HG03442 (cell line): ENCODE data around the gene BORCS6.
A peak's percentile ranks its signal among the peaks of the same experiment; 100 is the strongest.
"Not testable (repeated sequence)": the region's sequence is repeated elsewhere in the genome, so short reads cannot be mapped to it uniquely, and the experiment has no call there.

Experiments
- ATAC-seq: cut with Tn5 transposase; IDR thresholded peaks from one replicate; pipeline ENCODE4 v1.9.1; 2021; ENCODE audit warnings: mild to moderate bottlenecking, moderate library complexity; ENCODE audit not compliant: unreplicated experiment

The BORCS6 gene

DNA sequence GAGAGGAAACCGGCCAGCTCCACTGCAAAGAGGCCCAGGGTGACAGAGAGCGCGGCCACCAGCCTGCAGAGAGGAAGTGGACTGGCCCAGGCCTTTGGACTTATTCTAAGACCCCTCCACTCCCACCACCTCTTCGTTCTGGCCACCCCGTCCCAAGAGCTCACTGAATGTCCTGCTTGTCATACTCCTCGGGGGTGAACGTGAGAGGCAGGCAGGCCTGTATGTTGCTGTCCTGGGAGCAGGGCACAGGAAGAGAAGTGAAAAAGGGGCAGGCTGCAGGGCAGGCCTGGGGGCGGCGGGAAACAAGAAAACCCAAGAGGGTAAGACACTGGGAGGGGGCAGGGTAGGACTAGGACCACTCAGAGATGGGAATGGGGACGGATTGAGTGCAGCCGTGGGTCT is 14.2 kb downstream of the BORCS6 start:
- no peak for ATAC-seq

DNA sequence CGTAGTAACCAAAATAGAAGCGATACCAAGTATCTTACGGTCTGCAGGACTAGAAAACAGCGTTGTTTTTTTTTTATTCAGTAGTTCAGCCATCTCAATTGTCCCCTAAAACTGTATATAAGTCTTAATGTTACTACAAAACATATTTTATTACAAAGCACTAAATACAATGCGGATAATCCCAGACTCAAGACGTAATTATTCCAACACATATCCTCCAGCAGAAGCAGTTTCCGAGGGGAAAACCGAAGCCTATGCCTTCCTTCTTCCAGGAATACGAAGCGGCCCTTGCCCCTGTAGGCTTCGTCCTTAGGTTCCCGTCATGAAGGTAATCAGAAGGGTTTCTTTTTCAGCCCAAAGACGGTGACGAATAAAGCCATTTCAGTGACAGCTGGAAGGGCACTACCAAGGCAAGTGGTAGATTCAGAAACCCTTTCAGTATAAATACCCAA is 16.1 kb downstream of the BORCS6 start:
- ATAC-seq, result no peak

DNA sequence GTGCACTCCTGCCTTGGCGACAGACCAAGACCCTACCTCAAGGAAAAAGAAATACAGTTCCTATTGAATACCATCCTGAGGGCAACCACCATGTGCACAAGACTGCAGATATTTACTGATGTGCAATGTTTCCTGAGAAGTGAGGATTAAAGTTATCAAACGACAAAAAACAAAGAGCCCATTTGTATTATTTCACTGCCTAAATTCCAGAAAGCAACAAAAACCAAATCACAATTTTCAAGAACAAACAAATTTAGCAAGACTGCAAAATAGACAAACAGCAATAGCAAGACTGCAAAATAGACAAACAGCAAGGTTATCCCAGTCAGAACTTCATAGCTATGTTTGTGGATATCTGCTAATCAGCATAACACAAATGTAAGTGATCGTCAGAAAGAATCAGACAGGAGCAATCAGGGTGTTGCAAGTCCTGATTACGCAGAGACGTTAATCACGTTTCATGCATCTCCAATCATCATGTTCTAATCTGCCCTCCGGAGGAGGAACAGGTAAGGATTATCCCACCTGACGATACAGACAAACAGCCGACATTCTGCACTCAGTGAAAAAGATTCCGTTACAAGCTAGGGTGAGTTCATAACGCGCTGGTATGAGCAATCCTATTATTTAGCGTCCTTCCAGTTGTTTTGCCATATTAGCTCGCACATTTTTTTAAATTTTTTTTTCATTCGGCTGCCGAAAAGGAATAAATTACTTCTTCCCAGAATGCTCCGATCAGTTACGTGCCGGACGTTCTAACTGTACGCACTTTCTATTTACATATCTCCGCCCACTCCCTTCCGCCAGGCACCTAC is 16.7 kb downstream of the BORCS6 start:
- ATAC-seq, result peak; percentile 65

DNA sequence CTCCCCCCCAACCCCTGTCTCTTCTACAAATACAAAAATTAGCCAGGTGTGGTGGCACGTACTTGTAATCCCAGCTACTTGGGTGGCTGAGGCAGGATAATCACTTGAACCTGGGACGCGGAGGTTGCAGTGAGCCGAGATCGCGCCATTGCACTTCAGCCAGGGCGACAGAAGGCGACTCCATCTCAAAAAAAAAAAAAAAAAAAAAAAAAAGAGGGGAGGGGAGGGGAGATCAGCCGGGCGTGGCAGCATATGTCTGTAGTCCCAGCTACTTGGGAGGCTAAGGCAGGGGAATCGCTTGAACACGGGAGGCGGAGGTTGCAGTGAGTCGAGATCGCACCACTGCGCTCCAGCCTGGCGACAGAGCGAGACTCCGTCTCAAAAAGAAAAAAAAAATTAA is 19.8 kb downstream of the BORCS6 start:
- ATAC-seq, result not testable (repeated sequence)

DNA sequence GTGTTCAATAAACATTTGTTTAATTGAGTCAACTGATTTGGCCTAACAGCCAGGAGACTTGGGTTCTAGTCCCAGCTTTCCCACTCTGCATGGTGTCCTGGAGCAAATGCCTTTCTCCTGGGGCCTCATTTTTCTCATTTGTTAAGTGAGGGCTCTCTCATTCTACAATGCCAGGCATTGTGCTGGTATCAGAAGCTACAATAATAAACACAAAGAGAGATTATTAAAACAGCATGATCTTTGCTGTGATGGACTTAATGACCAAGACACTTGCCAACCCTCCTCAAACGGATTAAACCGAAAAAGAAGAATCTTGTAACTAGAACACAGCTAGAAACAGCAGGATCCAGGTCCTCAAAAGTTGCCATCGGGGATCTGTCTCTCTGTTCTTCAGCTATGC is 22.5 kb downstream of the BORCS6 start:
- no peak for ATAC-seq

DNA sequence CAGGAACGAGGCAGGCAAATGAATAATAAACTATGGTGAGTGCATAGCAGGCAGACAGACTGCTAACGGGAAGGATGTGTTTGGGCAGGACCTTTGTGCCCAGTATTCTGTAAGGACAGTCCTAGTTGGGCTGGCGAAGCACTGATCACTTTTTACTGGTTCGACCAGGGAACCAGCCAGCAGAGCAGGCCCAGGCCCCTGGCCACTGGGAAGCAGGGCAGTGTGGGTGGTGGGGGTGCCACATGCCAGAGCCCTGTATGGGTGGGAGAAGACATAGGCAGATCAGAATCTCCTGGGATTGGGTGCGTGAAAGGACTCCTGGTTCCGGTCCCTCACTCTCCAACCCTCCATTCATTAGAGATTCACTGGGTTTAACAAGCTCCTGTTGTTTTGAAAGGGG is 23.2 kb downstream of the BORCS6 start:
- no peak for ATAC-seq

DNA sequence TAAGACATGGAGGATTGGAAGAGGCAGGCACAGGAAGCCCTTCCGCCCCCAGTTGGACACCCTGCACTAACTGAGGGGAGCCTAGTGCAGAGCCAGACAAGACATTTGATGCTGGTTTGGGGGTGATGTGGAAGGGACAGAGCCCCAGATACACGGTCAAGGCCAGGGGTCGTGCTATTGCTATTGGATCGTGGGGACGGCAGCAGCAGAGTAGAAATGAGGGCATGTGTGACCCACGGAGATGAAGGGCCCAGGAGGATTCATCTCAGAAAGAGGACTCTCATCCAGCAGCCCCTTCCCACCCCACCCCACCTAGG is 25.2 kb downstream of the BORCS6 start:
- no peak for ATAC-seq

DNA sequence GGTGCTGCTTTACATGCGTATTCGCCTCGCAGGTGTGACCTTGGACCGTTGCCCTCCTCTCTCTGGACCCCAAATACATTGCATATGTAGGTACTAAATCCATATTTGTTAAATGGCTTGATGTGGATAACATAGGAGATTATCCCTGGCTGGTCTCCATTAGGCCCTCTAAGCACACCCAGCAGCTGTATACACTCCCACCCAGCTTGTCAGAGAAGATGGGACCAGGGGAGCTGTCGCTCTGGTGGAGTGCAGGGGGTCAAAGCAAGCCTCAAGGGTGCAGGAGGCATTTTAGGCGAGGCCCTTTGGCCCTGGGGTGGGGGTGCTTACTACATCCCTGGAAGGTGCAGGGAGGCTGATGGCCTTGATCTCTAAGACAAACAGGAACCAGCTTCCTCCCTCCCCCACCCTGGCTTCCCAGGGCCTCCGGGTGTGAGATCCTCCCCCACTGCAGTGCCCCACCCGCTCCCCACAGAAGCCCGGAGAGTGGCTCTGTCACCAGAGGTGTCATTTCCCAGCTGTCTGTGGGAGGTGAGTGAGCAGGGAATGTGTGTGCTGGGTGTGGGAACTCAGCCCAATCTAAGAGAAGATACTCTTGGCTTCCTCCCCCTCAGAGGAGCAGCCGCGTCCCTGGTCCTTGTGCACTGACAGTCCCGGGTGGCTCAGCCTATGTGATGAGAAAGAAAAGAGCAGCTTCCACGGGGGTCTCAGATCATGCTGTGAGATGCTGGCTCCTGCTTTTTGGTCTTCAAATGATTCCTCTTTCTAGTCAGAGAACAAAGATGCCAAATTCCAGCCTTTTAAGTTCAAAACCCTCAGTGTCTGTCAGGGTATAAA is 25.8 kb downstream of the BORCS6 start:
- ATAC-seq, result no peak

DNA sequence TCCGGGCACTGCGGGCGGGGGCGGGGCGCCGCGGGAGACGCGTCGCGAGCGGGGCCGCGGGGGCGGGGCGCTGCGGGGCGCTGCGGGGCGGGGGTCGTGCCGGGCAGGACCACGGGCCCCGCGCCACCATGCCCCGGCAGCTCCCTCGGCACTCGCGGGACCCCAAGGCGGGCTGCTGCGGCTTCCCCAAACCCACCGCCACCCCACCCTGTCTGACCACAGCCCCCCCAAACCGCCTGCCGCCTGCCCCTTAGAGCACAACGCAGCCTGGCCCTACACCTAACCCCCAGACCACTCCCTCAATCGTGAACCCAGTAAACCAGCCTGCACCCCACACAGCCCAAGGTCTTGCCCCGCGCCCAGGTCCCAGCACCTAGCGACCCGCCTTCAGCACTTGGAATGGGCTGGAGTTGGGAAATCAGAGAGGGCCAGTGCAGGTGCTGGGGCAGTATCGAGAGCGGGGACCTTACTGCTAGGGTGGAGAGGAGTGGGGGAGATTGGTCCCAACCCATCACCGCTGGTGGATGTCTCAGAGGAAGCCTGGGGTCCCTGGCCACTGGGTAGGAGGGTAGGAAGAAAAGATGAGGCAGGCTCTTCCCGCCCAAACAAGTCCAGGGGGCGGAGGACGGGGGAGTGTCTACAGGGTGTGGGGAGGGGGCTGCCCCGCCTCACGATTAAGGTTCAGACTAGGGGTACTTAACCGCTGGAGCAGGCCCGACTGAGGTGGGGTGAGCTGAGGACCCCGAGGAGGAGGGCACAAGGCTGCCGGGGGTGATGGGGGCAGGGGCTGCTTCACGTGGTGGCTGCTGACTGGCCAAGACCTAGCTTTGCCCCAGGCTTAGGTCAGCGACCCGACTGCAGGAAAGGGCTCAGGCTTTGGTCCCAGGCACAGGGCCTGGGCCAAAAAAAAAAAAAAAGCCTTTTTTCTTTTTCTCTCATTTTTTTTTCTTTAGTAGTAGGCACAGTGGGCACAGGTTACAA is 26.7 kb downstream of the BORCS6 start:
- no peak for ATAC-seq

DNA sequence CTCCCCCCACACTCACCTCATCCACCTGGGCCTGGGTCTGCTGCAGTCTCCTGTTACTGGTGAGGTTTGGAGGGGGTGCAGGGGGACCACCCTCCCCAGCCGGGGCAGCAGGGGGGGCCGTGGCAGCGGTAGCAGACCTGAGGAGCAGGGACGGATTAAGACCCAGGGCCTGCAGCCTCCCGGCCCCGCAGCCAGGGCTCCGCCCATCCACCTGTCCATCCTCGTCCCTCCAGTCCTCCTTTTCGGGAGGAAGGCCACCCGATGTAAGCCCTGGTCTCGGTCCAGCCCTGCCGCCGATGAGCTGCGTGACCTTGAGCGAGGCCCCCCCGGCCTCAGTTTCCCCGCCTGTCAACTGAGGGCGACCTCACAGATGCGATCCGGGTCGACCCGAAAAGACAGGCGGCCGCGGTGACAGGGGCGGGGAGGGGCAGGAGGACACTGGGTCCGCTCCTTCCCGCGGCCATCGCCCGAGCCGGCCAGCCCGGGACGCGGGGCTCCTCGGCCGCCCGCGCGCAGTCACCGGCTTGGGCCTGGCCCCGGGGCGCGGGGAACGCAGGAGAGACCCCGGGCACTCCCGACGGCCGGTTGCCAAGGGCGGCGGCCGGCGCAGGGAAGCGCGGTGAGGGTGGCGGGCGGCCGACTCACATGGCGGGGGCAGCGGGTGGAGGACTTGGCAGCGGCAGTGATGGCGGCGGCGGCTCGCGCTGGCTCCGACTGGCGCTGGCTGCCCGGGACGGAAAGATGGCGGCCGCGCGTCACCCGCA is 27.6 kb downstream of the BORCS6 start, which contains the start of gene VAMP2:
Gene VAMP2 (minus strand): TSS at position 716 of the 764 bp plus-strand sequence. CDS start 69 bp downstream, at position 647.
- ATAC-seq, result no peak

DNA sequence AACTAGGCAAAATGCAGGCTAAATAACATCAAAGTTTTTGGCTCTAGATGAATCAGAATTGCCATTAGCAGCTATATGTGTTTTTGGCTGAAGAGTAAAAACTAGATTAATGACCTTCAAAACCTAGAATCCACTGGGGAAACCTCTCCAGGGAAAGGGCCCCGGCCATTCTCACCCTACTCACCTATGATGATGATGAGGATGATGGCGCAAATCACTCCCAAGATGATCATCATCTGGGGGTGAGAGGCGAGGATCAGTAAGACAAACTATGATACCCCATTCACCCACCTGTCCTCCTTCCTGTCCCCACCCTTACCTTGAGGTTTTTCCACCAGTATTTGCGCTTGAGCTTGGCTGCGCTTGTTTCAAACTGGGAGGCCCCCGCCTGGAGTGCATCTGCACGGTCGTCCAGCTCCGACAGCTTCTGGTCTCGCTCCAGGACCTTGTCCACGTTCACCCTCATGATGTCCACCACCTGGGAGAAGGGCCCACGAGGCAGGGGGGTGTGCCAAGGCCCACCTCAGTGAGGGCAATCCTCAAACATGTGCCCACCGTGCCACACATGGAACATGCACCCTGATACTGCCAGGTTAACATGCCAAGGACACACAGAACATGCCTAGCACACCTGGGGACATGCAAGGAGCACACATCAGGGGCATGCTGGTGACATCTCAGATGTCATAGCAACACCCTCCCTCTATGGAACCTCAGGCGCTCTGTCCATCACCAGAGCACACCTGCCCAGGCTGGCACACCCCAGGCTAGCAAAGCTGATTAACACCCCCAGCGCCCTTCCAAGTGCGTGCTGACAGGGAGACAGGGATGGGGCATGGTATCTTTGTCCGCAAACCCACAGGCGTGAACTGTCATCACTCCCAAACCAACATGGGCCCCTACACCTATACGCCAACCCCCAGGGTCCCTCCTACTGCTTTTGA is 28.4 kb downstream of the BORCS6 start:
- ATAC-seq, result no peak

DNA sequence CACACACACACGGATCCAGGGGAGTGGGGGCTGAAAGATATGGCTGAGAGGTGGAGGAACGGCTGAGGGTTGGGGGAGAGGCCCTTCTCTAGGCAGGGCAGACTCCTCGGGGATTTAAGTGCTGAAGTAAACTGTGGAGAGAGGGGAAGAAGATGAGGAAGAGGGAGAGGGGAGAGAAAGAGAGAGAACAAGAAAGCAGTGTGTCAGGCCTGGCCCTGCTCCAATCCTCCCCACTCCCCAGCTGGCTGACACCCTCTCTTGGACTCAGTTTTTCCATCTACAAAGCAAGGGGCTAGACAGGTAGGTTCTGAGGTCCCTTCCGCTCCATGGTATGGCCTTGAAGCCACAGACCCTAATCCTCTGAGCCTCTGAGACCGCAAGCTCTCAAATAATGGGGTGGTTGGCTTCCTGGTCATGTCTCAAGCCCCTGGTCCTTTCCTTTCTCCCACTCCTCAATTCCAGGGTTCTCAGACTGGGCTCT is 29.2 kb downstream of the BORCS6 start:
- ATAC-seq, result no peak

DNA sequence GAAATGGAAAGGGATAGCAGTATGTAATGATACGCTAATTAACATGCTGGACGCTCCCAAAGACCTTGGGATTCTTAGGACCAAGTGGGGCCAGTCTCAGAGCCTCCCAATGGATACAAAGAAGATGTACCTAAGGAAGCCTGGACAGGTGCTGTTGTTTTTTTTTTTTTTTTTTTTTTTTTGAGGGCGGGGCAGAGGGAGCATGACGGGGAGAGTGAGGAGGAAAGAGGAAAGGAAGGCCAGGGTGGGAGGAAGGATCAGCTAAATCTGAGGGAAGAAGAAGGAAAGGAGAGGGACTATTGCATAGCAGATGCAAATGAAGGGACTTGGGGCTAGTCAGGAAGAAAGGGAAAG is 29.8 kb downstream of the BORCS6 start:
- no peak for ATAC-seq

DNA sequence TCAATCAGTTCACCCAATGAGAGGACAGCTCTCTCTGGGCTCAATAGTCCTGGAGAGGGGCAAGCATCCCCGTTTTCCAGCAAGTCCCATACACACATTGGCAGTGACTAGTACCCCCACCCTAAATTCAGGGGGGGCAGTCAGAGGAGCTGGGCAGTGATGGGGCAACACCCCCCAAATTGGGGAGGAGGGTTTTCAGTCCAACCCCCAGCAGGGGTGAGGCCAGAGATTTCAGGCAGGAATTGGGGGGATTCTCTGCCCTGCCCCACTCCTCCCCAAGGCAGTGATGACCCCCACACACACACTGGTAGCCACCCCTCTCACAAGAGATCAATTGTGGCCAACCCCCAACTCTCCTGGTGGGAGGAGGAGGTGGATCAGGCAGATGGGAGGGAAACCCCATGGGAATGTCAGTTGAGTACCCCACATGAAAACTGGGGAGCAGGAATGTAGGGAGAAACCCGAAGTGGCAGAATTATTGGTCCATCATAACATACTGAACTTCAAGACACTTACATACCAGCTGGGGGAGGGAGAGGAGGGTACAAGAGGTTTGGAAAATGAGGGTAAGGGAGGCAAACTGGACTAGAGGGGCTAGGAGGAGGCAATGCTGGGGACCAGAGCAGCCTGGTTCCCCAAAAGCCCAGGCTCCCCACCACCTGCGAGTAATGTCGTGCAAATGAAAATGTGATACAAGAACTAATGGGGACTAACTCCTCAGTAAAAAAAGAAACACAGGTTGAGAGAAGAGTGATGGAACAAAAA is 30.3 kb downstream of the BORCS6 start:
- ATAC-seq, result no peak

DNA sequence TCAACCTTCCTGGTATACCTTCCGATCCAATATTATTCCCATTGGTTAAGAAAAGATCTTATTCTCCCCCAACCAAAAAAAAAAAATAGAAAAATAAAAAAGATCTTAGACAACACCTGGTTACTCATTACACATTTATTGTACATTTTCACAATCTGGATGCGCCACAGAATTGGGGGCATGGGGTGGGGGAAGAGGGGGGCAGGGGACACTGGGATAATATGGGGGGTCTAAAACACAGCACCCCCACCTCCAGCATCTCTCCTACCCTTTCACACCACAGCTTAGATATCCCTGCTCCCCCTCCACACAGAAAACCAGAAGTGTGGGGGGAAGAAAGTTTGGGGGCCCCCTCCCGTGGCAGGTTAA is 31.0 kb downstream of the BORCS6 start:
- no peak for ATAC-seq

DNA sequence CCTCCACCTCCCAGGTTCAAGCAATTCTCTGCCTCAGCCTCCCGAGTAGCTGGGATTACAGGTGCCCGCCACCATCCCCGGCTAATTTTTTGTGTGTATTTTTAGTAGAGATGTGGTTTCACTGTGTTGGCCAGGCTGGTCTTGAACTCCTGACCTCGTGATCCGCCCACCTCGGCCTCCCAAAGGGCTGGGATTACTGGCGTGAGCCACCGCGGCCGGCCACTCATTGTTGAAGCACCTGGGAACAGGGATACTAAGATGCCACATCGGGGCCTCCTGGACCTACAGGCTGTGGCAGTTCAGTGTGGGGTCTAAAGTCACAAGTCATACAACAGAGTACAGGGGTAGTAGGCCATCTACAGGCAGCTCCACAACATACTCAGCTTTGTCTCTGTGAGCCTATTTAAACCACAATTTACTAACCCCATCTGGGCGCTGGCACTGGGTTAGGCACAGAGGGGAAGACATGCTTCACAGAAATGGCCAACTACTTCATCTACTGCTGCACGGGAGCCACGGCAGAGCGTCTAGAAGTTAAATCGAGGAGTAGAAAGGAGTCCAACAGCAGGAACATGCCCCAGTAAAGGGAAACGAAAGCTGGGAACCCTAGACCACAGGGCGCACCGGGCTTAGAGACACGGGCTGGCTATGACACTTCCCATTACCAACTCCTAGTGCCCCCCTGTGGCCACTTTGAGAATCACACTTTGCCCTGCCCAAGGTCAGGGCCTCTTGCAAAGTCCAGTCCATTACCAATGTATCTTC is 31.5 kb downstream of the BORCS6 start:
- ATAC-seq, result no peak

DNA sequence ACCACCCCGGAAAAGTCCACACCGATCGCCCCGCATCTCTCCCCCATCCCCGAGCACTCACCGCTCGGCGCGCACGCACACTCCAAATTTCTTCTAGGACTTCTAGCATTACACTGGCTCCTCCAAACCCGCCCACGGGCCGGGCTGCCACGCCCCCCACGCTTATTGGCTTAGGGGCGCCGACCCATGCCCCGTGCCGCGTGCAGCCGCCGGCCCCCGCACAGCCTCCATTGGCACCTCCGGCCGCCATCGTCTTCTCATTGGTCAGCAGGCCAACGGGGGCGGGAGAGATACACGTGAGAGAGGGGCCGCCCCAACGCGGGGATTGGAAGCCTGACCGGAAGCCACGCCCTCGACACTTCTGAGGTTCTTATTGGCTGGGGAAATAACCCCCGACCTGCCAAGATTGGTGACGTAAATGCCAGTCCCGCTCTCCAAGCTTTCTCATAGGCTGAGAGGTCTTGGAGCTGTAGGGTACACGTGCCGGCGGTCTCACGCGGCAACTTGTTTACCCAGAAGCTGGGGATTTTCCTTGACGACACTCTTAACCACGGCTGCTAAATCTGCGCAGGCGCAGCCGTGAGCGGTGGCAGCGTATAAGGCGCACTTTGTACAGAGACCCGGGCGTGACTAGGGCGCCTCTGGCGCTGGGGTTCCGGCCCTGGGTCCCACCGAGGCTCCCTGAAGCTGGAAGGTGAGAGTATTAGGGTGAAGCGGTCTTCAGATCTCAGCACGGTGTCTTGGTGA is 33.6 kb downstream of the BORCS6 start:
- peak; percentile 69 for ATAC-seq
